Measurements from ENCODE around the gene DRP2. TPM values are rescaled to one million over a fixed set of nuclear protein-coding genes. Genes with fewer than 3 reads are reported as not detected.
"Not testable (repeated sequence)": the region's sequence is repeated elsewhere in the genome, so short reads cannot be mapped to it uniquely, and the experiment has no call there.

The DRP2 gene
- total and polyA plus RNA-seq, 7 experiments from 2014 or later: 0.08 to 0.58 TPM; not detected in 5

DNA sequence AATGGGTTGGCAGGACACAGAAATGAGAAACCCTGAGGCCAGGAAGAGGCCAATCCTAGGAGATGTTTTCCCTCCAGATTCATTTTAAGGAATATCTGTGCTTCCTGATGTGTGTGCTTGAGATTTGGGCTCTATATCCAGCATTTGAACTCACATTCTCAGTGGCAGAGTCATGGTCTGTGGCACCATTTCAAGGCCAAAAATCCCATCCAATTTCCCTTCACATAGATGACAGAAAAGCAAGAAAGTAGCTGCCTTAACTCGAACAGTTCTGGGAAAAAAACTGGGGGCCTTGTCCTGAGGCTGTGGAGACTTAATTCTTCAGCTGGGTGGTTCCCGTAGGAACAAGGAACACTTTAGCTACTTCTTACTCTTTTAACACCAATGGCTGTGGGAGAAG lies 44.2 kb downstream of the DRP2 start:
- H3K36me3 ChIP-seq (ENCODE audit: control insufficient read depth in 2 of 3, insufficient read depth in 3 of 3, low read length in 3 of 3): no peaks in the 10 kb centered on the region
- Mint-ChIP-seq H3K9me3 (no peaks in the 10 kb centered on the region), H3K27ac (no peak overlapping the region), H3K36me3 (no peaks in the 10 kb centered on the region), H3K27me3 (no peaks in the 10 kb centered on the region), H3K4me3 (no peak overlapping the region), H3K4me1 (peaks cover 0 to 5% (median 3%) of the 10 kb centered on the region in 7 donors)
- no peaks in the 10 kb centered on the region for H3K27me3 ChIP-seq (ENCODE audit: control insufficient read depth in 2 of 2, insufficient read depth in 2 of 2, low read length in 2 of 2)
- ChIA-PET CTCF (interaction anchor here (0.5 kb wide), 1 partner anchor 413 kb away, joined by 6 read pairs; no protein-coding TSS in a partner anchor), POLR2A (no interaction called here)
- no peaks in the 10 kb centered on the region for H3K4me1 ChIP-seq (ENCODE audit: control insufficient read depth in 2 of 2, insufficient read depth in 2 of 2, low read length in 2 of 2)
- H3K27ac ChIP-seq (ENCODE audit: low read depth, low read length): no peak overlapping the region
- H3K9me3 ChIP-seq (ENCODE audit: control insufficient read depth in 2 of 3, low read length in 3 of 3): no peaks in the 10 kb centered on the region
- DNase-seq: no peak
- intact Hi-C loops (cut with micrococcal nuclease): no loop called here
- no peak for ATAC-seq
- H3K4me3 ChIP-seq (ENCODE audit: low read length): no peak overlapping the region

DNA sequence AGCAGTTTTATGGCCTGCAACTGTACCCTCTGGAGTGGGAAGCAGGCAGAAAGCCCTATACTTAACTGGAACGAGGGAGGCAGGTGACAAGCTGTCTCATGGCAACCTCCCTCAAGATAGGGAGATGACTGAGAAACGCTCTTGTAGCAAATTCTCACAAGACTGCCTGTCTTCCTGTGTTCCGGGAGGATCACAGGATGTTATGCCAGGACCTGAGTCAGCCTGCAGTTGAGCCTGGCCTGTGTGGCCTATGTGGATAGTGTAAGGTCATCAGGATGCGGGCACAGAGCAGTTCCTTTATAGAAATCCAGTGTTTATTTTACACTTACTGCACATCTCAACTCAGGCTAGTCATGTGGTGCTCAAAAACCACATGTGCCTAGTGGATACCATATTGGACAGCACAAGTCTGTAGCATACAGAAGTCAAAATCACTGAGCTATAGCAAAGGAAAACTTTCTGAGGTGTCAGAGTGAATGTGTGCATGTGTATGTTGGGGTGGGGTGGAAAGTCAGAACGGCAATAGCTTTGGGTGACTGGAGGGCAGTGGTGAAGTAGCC lies 46.4 kb downstream of the DRP2 start:
- ATAC-seq: no peak
- H3K36me3 Mint-ChIP-seq: no peaks in the 10 kb centered on the region
- Histone ChIP-seq H3K36me3 (ENCODE audit: control insufficient read depth in 2 of 3, insufficient read depth in 3 of 3, low read length in 3 of 3) (no peaks in the 10 kb centered on the region), H3K4me1 (ENCODE audit: control insufficient read depth in 2 of 2, insufficient read depth in 2 of 2, low read length in 2 of 2) (no peaks in the 10 kb centered on the region), H3K9me3 (ENCODE audit: control insufficient read depth in 2 of 3, low read length in 3 of 3) (no peaks in the 10 kb centered on the region), H3K27ac (ENCODE audit: low read depth, low read length) (no peak overlapping the region), H3K27me3 (ENCODE audit: control insufficient read depth in 2 of 2, insufficient read depth in 2 of 2, low read length in 2 of 2) (no peaks in the 10 kb centered on the region), H3K4me3 (ENCODE audit: low read length) (no peak overlapping the region)
- no peak for DNase-seq
- no peaks in the 10 kb centered on the region for H3K4me1 Mint-ChIP-seq
- no peak overlapping the region for H3K4me3 Mint-ChIP-seq
- POLR2A ChIA-PET: no interaction called here
- CTCF ChIA-PET: interaction anchor here (0.6 kb wide), 1 partner anchor 10 kb away, joined by 3 read pairs; no protein-coding TSS in a partner anchor
- no peaks in the 10 kb centered on the region for H3K27me3 Mint-ChIP-seq
- intact Hi-C loops (cut with micrococcal nuclease): no loop called here
- H3K9me3 Mint-ChIP-seq: peaks cover 0 to 2% (median 0%) of the 10 kb centered on the region in 11 donors
- H3K27ac Mint-ChIP-seq: no peak overlapping the region

DNA sequence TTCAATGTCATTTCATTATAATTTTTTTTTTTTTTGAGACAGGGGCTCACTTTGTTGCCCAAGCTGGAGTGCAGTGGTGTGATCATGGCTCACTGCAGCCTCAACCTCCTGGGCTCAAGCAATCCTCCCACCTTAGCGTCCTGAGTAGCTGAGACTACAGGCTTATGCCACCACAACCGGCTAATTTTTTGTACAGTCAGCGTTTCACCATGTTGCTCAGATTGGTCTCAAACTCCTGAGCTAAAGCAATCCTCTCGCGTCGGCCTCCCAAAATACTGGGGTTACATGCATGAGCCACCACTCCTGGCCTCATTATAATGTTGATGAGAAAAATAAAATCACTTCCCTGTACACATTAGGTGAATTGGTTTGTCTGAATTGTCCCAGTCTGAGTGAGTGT lies 54.6 kb downstream of the DRP2 start:
- ChIA-PET POLR2A (no interaction called here), CTCF (no interaction called here)
- no peaks in the 10 kb centered on the region for H3K27me3 ChIP-seq (ENCODE audit: control insufficient read depth in 2 of 2, insufficient read depth in 2 of 2, low read length in 2 of 2)

DNA sequence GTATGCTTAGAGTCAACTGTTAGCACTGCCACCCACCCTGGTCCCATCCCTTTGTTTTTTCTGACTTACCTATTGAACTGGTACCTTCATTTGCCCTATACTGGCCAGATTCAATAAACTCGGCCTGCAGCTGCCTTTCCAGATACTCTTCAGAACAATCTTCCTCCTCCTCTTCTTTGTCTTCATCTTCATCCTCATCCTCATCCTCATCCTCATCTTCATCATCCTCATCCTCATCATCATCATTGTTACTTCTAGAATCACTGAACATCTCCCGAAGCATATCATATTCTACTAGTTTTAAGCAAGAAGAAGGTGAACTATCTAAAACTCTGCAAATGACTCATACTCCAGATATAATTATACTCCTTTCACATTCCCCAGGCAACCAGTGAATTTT lies 56.7 kb downstream of the DRP2 start:
- ATAC-seq: no peak
- Histone ChIP-seq H3K4me3 (ENCODE audit: low read length) (no peak overlapping the region), H3K9me3 (ENCODE audit: control insufficient read depth in 2 of 3, low read length in 3 of 3) (no peaks in the 10 kb centered on the region), H3K36me3 (ENCODE audit: control insufficient read depth in 2 of 3, insufficient read depth in 3 of 3, low read length in 3 of 3) (no peaks in the 10 kb centered on the region), H3K4me1 (ENCODE audit: control insufficient read depth in 2 of 2, insufficient read depth in 2 of 2, low read length in 2 of 2) (no peaks in the 10 kb centered on the region), H3K27me3 (ENCODE audit: control insufficient read depth in 2 of 2, insufficient read depth in 2 of 2, low read length in 2 of 2) (no peaks in the 10 kb centered on the region), H3K27ac (ENCODE audit: low read depth, low read length) (no peak overlapping the region)
- intact Hi-C loops (cut with micrococcal nuclease): no loop called here
- peaks cover 0 to 2% (median 0%) of the 10 kb centered on the region in 7 donors for H3K4me1 Mint-ChIP-seq
- DNase-seq: no peak
- ChIA-PET CTCF (interaction anchor here (0.8 kb wide), 1 partner anchor 11 kb away, joined by 3 read pairs; no protein-coding TSS in a partner anchor), POLR2A (no interaction called here)
- no peaks in the 10 kb centered on the region for H3K9me3 Mint-ChIP-seq
- H3K4me3 Mint-ChIP-seq: no peak overlapping the region
- no peak overlapping the region for H3K27ac Mint-ChIP-seq
- no peaks in the 10 kb centered on the region for H3K36me3 Mint-ChIP-seq
- peaks cover 0 to 3% (median 0%) of the 10 kb centered on the region in 5 donors for H3K27me3 Mint-ChIP-seq

More for the DNA sequence above, 54.6 kb downstream of the DRP2 start:
- no peak overlapping the region for H3K27ac ChIP-seq (ENCODE audit: low read depth, low read length)
- DNase-seq: no peak
- no peaks in the 10 kb centered on the region for H3K4me1 ChIP-seq (ENCODE audit: control insufficient read depth in 2 of 2, insufficient read depth in 2 of 2, low read length in 2 of 2)
- ATAC-seq: no peak
- intact Hi-C loops (cut with micrococcal nuclease): no loop called here
- Mint-ChIP-seq H3K9me3 (no peaks in the 10 kb centered on the region), H3K36me3 (no peaks in the 10 kb centered on the region), H3K27me3 (no peaks in the 10 kb centered on the region), H3K27ac (no peak overlapping the region), H3K4me1 (peaks cover 0 to 2% (median 0%) of the 10 kb centered on the region in 7 donors), H3K4me3 (no peak overlapping the region)
- H3K4me3 ChIP-seq (ENCODE audit: low read length): no peak overlapping the region
- H3K9me3 ChIP-seq (ENCODE audit: control insufficient read depth in 2 of 3, low read length in 3 of 3): no peaks in the 10 kb centered on the region
- no peaks in the 10 kb centered on the region for H3K36me3 ChIP-seq (ENCODE audit: control insufficient read depth in 2 of 3, insufficient read depth in 3 of 3, low read length in 3 of 3)

DNA sequence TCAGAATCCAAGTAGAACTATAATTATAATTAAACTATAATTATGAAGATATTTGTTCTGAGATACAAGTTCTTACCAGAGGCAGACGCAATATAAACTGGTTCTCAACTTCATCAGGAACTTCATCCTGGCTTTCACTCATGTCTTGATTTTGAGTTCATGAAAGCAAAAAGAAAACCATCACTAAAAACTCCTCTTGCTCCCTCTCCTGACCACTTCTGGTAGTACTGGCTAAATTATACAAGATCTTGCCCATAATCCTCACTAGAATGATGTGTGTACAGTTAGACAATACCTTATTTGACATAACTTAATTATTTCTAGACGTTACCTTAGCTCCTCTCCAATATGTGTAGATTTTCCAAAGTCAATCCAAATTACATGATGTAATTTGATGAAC lies 67.8 kb downstream of the DRP2 start:
- Mint-ChIP-seq H3K4me3 (no peak overlapping the region), H3K4me1 (no peaks in the 10 kb centered on the region), H3K36me3 (no peaks in the 10 kb centered on the region), H3K27me3 (peaks cover 0 to 6% (median 0%) of the 10 kb centered on the region in 5 donors), H3K27ac (no peak overlapping the region), H3K9me3 (peaks cover 0 to 2% (median 0%) of the 10 kb centered on the region in 11 donors)
- ATAC-seq (peak; percentile 55), DNase-seq (peak in 6 of 9 donors; percentile 1 to 44 (median 38))
- Histone ChIP-seq H3K9me3 (ENCODE audit: control insufficient read depth in 2 of 3, low read length in 3 of 3) (no peaks in the 10 kb centered on the region), H3K4me3 (ENCODE audit: low read length) (no peak overlapping the region), H3K36me3 (ENCODE audit: control insufficient read depth in 2 of 3, insufficient read depth in 3 of 3, low read length in 3 of 3) (no peaks in the 10 kb centered on the region), H3K4me1 (ENCODE audit: control insufficient read depth in 2 of 2, insufficient read depth in 2 of 2, low read length in 2 of 2) (no peaks in the 10 kb centered on the region), H3K27me3 (ENCODE audit: control insufficient read depth in 2 of 2, insufficient read depth in 2 of 2, low read length in 2 of 2) (no peaks in the 10 kb centered on the region), H3K27ac (ENCODE audit: low read depth, low read length) (no peak overlapping the region)
- POLR2A ChIA-PET: no interaction called here
- intact Hi-C loops (cut with micrococcal nuclease): loop anchor here in 1 of 2 donors (1.0 kb wide), 2 partner anchors 392 to 519 kb away; no protein-coding TSS in a partner anchor
- CTCF ChIA-PET: no interaction called here

DNA sequence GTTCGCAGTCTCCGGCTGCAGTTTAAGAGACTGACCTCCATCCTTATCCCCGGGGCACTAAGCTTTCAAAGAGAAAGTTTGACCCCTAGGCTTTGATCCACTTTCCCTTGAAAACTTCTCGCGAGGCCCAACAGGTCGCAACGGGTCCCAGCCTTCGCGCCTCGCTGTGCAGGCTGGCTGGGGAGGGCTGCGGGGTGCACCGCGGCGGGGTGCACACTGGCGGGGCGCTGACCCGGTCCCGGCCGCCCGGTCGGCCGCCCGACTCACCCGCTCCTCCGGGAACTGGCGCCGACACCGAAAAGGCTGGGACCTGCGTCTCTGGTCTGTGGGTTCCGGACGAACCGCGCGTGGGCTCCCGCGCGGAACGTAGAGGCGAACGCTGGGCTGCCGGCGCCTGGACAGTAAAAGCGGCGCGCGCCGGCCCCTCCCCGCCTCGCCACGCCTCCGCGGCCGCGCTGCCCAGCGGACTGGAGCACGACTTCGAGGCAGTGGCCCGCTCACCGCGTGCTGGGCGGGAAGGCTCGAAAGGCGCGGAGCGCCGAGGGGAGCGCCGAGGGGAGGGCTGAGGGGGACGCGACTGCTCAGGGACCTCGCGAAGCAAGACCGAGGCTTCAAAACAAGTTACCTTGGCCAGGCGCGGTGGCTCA lies 71.5 kb downstream of the DRP2 start, which contains the start of gene TAF7L:
TSS of gene TAF7L (minus strand) at position 378 of the 647 bp plus-strand sequence. CDS start 3,791 bp downstream, outside the sequence.
- POLR2A ChIA-PET: no interaction called here
- intact Hi-C loops (cut with micrococcal nuclease): no loop called here
- H3K36me3 Mint-ChIP-seq: no peaks in the 10 kb centered on the region
- Histone ChIP-seq H3K4me1 (ENCODE audit: control insufficient read depth in 2 of 2, insufficient read depth in 2 of 2, low read length in 2 of 2) (no peaks in the 10 kb centered on the region), H3K4me3 (ENCODE audit: low read length) (no peak within 1 kb of the TSS), H3K27ac (ENCODE audit: low read depth, low read length) (no peak within 1 kb of the TSS), H3K36me3 (ENCODE audit: control insufficient read depth in 2 of 3, insufficient read depth in 3 of 3, low read length in 3 of 3) (no peaks in the 10 kb centered on the region), H3K27me3 (ENCODE audit: control insufficient read depth in 2 of 2, insufficient read depth in 2 of 2, low read length in 2 of 2) (no peaks in the 10 kb centered on the region), H3K9me3 (ENCODE audit: control insufficient read depth in 2 of 3, low read length in 3 of 3) (no peaks in the 10 kb centered on the region)
- H3K9me3 Mint-ChIP-seq: peaks cover 0 to 2% (median 0%) of the 10 kb centered on the region in 11 donors
- no peak within 1 kb of the TSS for H3K4me3 Mint-ChIP-seq
- no peak within 1 kb of the TSS for H3K27ac Mint-ChIP-seq
- ATAC-seq (no peak), DNase-seq (no peak)
- CTCF ChIA-PET: no interaction called here
- H3K27me3 Mint-ChIP-seq: peaks cover 0 to 7% (median 4%) of the 10 kb centered on the region in 5 donors
- H3K4me1 Mint-ChIP-seq: no peaks in the 10 kb centered on the region

DNA sequence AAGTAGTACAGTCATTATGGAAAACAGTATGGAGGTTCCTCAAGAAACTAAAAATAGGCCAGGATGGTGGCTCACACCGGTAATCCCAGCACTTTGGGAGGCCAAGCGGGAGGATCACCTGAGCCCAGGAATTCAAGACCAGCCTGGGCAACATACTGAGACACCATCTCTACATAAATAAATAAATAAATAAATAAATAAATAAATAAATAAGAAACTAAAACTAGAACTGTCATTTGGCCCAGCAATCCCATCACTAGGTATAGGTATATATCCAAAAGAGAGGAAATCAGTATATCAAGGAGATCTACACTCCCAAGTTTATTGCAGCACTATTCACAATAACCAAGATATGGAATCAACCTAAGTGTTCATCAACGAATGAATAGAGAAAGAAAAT lies 76.0 kb downstream of the DRP2 start:
- intact Hi-C loops (cut with micrococcal nuclease); H3K4me3 Mint-ChIP-seq; H3K36me3 Mint-ChIP-seq; H3K36me3 ChIP-seq (ENCODE audit: control insufficient read depth in 2 of 3, insufficient read depth in 3 of 3, low read length in 3 of 3); H3K4me1 ChIP-seq (ENCODE audit: control insufficient read depth in 2 of 2, insufficient read depth in 2 of 2, low read length in 2 of 2); H3K4me3 ChIP-seq (ENCODE audit: low read length); CTCF ChIA-PET; H3K9me3 ChIP-seq (ENCODE audit: control insufficient read depth in 2 of 3, low read length in 3 of 3); H3K27me3 Mint-ChIP-seq; ATAC-seq; H3K27ac ChIP-seq (ENCODE audit: low read depth, low read length); H3K27me3 ChIP-seq (ENCODE audit: control insufficient read depth in 2 of 2, insufficient read depth in 2 of 2, low read length in 2 of 2); POLR2A ChIA-PET; H3K27ac Mint-ChIP-seq; H3K9me3 Mint-ChIP-seq; DNase-seq; H3K4me1 Mint-ChIP-seq: not testable (repeated sequence)
